ENCODE measurements around the gene UGT1A6. TPM values are rescaled to one million over a fixed set of nuclear protein-coding genes. Genes with fewer than 3 reads are reported as not detected.
"Not testable (repeated sequence)": the region's sequence is repeated elsewhere in the genome, so short reads cannot be mapped to it uniquely, and the experiment has no call there.

Gene UGT1A6
- total RNA-seq, 1 donor = not detected

DNA sequence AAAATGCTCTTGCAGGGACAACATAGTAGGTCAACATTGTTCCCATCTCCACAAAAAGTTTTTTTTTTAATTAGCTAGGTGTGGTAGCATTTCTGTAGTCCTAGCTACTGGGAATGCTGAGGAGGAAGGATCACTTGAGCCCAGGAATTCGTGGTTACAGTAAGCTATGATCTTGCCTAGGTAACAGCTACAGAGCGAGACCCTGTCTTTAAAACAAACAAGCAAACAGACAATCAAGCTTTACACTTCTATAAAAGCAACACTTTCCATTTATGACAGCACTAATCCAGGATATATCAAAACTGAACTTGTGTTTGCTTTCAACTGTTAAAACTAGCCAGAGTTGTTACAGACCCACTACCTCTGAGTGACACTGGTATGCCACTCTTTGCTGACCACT is 48.2 kb downstream of the UGT1A6 start:
- no peaks in the 10 kb centered on the region for H3K36me3 ChIP-seq (ENCODE audit: insufficient read depth, low read length)
- H3K9me3 ChIP-seq (ENCODE audit: low read depth, low read length) = no peaks in the 10 kb centered on the region
- no peak for DNase-seq (ENCODE audit: insufficient read length, low spot score, missing footprints)
- H3K4me1 ChIP-seq (ENCODE audit: insufficient read depth, low read length) = no peaks in the 10 kb centered on the region
- H4K20me1 ChIP-seq (ENCODE audit: insufficient read depth, low read length) = no peaks in the 10 kb centered on the region
- no peaks in the 10 kb centered on the region for H3K79me2 ChIP-seq (ENCODE audit: insufficient read depth, low read length)
- H3K27ac ChIP-seq (ENCODE audit: low read depth, low read length) = no peak overlapping the region
- peaks cover 14% of the 10 kb centered on the region for H3K27me3 ChIP-seq (ENCODE audit: insufficient read depth, low read length)
- no peak for TF ChIP-seq CTCF (IDR thresholded peaks at IDR 0.05; ENCODE audit: extremely low read depth, low read depth, low read length)
- no peak overlapping the region for H3K4me2 ChIP-seq (ENCODE audit: insufficient read depth, low read length)
- no peak overlapping the region for H3K4me3 ChIP-seq (ENCODE audit: insufficient read depth, low read length)
- H2AFZ ChIP-seq (ENCODE audit: low read length) = no peak overlapping the region

DNA sequence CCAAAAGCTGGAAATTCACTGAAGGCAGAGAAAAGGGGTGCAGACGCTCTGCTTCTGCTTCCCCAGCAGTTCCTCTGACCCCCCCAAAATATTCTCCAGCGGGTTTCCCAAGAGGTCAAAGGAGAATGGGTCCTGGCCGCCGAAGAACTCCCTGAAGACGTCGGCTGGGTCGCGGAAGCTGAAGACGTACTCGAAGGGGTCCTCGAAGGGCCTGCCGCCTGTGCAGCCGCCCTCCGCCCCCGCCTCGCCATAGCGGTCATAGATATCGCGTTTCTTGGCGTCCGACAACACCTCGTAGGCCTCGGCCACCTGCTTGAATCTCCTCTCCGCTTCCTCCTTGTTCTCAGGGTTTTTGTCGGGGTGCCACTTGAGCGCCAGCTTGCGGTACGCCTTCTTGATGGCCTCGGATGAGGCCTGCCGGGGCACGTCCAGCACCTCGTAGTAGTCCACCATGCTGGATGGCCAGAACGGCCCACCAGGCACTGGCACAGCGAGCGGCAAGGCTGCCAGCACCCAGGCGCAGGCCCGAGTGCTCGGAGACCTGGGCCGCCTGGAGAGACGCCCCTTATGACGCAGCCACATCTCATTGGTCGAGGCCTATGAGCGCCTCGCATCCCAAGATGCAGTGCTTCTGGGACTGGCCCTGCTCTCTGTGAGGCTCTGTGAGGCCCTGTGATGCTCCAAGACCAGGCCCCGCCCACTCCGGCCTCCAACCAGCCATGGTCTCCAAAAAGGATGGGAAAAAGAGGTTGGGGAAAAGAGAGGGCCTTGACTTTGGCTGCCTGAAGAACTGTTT is 51.0 kb downstream of the UGT1A6 start:
- Histone ChIP-seq H3K27ac (ENCODE audit: low read depth, low read length) (no peak overlapping the region), H2AFZ (ENCODE audit: low read length) (no peak overlapping the region), H3K9me3 (ENCODE audit: low read depth, low read length) (no peaks in the 10 kb centered on the region), H3K4me2 (ENCODE audit: insufficient read depth, low read length) (no peak overlapping the region), H3K36me3 (ENCODE audit: insufficient read depth, low read length) (no peaks in the 10 kb centered on the region), H3K4me1 (ENCODE audit: insufficient read depth, low read length) (peaks cover 3% of the 10 kb centered on the region), H4K20me1 (ENCODE audit: insufficient read depth, low read length) (no peaks in the 10 kb centered on the region), H3K4me3 (ENCODE audit: insufficient read depth, low read length) (no peak overlapping the region), H3K27me3 (ENCODE audit: insufficient read depth, low read length) (peaks cover 10% of the 10 kb centered on the region), H3K79me2 (ENCODE audit: insufficient read depth, low read length) (no peaks in the 10 kb centered on the region)
- TF ChIP-seq CTCF (IDR thresholded peaks at IDR 0.05; ENCODE audit: extremely low read depth, low read depth, low read length) = no peak
- DNase-seq (ENCODE audit: insufficient read length, low spot score, missing footprints) = no peak

- no peak overlapping the region for H3K27ac ChIP-seq (ENCODE audit: low read depth, low read length)
- H3K79me2 ChIP-seq (ENCODE audit: insufficient read depth, low read length) = no peaks in the 10 kb centered on the region
- H3K4me1 ChIP-seq (ENCODE audit: insufficient read depth, low read length) = peaks cover 3% of the 10 kb centered on the region
- no peaks in the 10 kb centered on the region for H3K36me3 ChIP-seq (ENCODE audit: insufficient read depth, low read length)
- no peak for DNase-seq (ENCODE audit: insufficient read length, low spot score, missing footprints)
- TF ChIP-seq CTCF (IDR thresholded peaks at IDR 0.05; ENCODE audit: extremely low read depth, low read depth, low read length) = no peak
- H2AFZ ChIP-seq (ENCODE audit: low read length) = no peak overlapping the region
- H3K27me3 ChIP-seq (ENCODE audit: insufficient read depth, low read length) = peaks cover 10% of the 10 kb centered on the region
- H4K20me1 ChIP-seq (ENCODE audit: insufficient read depth, low read length) = no peaks in the 10 kb centered on the region
- no peak overlapping the region for H3K4me2 ChIP-seq (ENCODE audit: insufficient read depth, low read length)
- H3K9me3 ChIP-seq (ENCODE audit: low read depth, low read length) = no peaks in the 10 kb centered on the region
- H3K4me3 ChIP-seq (ENCODE audit: insufficient read depth, low read length) = no peak overlapping the region
Observed at GRCh38 chr2:233745073-233745755, 52.5 kb downstream of the UGT1A6 start.

DNA sequence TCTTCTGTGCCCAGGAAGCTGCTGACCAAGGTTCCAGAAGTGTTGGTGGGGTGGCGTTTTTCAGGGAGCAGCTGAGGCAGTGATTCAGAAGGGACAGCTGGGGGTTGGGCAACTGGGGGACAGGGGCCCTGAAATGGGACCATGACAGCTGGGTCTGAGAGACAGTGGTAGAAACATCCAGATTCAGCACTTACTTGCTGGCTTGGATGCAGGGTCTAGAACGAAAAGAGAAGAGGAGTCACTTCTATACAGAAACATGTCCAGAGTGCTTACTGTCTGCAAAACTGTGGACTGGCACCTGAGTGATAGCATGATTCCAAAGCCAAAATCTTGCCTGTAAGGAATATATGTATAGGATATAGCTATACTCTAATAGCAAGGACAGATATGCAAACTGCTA is 53.1 kb downstream of the UGT1A6 start:
- H3K9me3 ChIP-seq (ENCODE audit: low read depth, low read length); H2AFZ ChIP-seq (ENCODE audit: low read length); DNase-seq (ENCODE audit: insufficient read length, low spot score, missing footprints); H3K79me2 ChIP-seq (ENCODE audit: insufficient read depth, low read length); H3K4me3 ChIP-seq (ENCODE audit: insufficient read depth, low read length); H3K36me3 ChIP-seq (ENCODE audit: insufficient read depth, low read length); H3K4me2 ChIP-seq (ENCODE audit: insufficient read depth, low read length); H3K27ac ChIP-seq (ENCODE audit: low read depth, low read length); H4K20me1 ChIP-seq (ENCODE audit: insufficient read depth, low read length); H3K4me1 ChIP-seq (ENCODE audit: insufficient read depth, low read length); H3K27me3 ChIP-seq (ENCODE audit: insufficient read depth, low read length): not testable (repeated sequence)

Measured in osteoblast (primary cell).